ENCODE measurements around the gene TRIM36.

GRCh38 chr5:115214541-115214940, 44.8 kb upstream of the TRIM36 start:
- TF ChIP-seq POLR2AphosphoS5 (IDR thresholded peaks at IDR 0.05; ENCODE audit: low read depth, low read length): no peak
- TF ChIP-seq YY1 (IDR thresholded peaks at IDR 0.05; ENCODE audit: low read depth, low read length): no peak
- TF ChIP-seq, protein P1, sequence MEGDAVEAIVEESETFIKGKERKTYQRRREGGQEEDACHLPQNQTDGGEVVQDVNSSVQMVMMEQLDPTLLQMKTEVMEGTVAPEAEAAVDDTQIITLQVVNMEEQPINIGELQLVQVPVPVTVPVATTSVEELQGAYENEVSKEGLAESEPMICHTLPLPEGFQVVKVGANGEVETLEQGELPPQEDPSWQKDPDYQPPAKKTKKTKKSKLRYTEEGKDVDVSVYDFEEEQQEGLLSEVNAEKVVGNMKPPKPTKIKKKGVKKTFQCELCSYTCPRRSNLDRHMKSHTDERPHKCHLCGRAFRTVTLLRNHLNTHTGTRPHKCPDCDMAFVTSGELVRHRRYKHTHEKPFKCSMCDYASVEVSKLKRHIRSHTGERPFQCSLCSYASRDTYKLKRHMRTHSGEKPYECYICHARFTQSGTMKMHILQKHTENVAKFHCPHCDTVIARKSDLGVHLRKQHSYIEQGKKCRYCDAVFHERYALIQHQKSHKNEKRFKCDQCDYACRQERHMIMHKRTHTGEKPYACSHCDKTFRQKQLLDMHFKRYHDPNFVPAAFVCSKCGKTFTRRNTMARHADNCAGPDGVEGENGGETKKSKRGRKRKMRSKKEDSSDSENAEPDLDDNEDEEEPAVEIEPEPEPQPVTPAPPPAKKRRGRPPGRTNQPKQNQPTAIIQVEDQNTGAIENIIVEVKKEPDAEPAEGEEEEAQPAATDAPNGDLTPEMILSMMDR (IDR thresholded peaks at IDR 0.05; ENCODE audit: control extremely low read depth in 1 of 3, insufficient read depth in 1 of 3, low read depth in 1 of 3, low read length in 3 of 3): no peak
- TF ChIP-seq USF2 (IDR thresholded peaks at IDR 0.05; ENCODE audit: low read length): no peak
- no peak for TF ChIP-seq FOSL1 (IDR thresholded peaks at IDR 0.05; ENCODE audit: insufficient read depth, low read depth, low read length)
- no peak for TF ChIP-seq SIX5 (IDR thresholded peaks at IDR 0.05; ENCODE audit: low read depth, low read length)
- TF ChIP-seq EGR1 (IDR thresholded peaks at IDR 0.05; ENCODE audit: borderline replicate concordance, low read depth, low read length): no peak
- TF ChIP-seq MAX (IDR thresholded peaks at IDR 0.05): no peak
- TF ChIP-seq EZH2 (IDR thresholded peaks at IDR 0.05; ENCODE audit: low read depth, low read length, severe bottlenecking): no peak
- no peak for TF ChIP-seq ZNF274 (IDR thresholded peaks at IDR 0.05; ENCODE audit: borderline replicate concordance, extremely low read depth, low read length)
- no peak for TF ChIP-seq SRF (IDR thresholded peaks at IDR 0.05; ENCODE audit: low read depth, low read length)
